ENCODE measurements around the gene RPN2. TPM values are rescaled to one million over a fixed set of nuclear protein-coding genes. Genes with fewer than 3 reads are reported as not detected.

RPN2 gene
- total and polyA plus RNA-seq, 2 donors (not counting 1 experiment from before 2014, with no cell fraction given) = 80.2 to 87.3 TPM

- DNase-seq (no peak), ATAC-seq (ENCODE audit: low read depth) (no peak)
- TF ChIP-seq EZH2 (IDR thresholded peaks at IDR 0.05; ENCODE audit: borderline replicate concordance, insufficient read depth, low read depth, low read length, poor library complexity, severe bottlenecking) (no peak), CTCF (IDR thresholded peaks at IDR 0.05) (no peak)
- Mint-ChIP-seq H3K27ac (no peak overlapping the region), H3K4me3 (no peak overlapping the region), H3K4me1 (peaks cover 26% of the 10 kb centered on the region), H3K27me3 (peaks cover 3% of the 10 kb centered on the region), H3K9me3 (ENCODE audit: insufficient read depth) (no peaks in the 10 kb centered on the region)
- H3K4me2 ChIP-seq (replicated peaks; ENCODE audit: low read depth, low read length, poor library complexity, severe bottlenecking) = no peak overlapping the region
- no peaks in the 10 kb centered on the region for H3K79me2 ChIP-seq (ENCODE audit: control insufficient read depth, insufficient read depth, low read length)
- no peak overlapping the region for H3K27ac ChIP-seq (ENCODE audit: low read length in 2 of 2)
- H4K20me1 ChIP-seq (ENCODE audit: control insufficient read depth, insufficient read depth, low read length, poor library complexity, severe bottlenecking) = no peaks in the 10 kb centered on the region
- no peaks in the 10 kb centered on the region for H3K36me3 ChIP-seq (replicated peaks in 1 of 2; ENCODE audit: control extremely low read depth in 1 of 2, control insufficient read depth in 1 of 2, extremely low read depth in 1 of 2, insufficient read depth in 2 of 2, low read length in 1 of 2)
- intact Hi-C loops (cut with micrococcal nuclease) = no loop called here
- H3K9ac ChIP-seq (ENCODE audit: low read length) = no peak overlapping the region
- H2AFZ ChIP-seq (ENCODE audit: insufficient read depth, low read depth, low read length, poor library complexity, severe bottlenecking) = no peak overlapping the region
- CTCF ChIA-PET = interaction anchor here (1.5 to 9.8 kb wide), 4 partner anchors 10 to 265 kb away, joined by 3 to 161 read pairs (median 18); no protein-coding TSS in a partner anchor
- WGBS (ENCODE audit: insufficient coverage) = 95% methylated on average over 6 of the region's 9 CpGs
- H3K4me3 ChIP-seq (ENCODE audit: control extremely low read depth in 1 of 5, extremely low read depth in 1 of 5, insufficient read depth in 1 of 5, low read depth in 2 of 5, low read length in 4 of 5) = no peak overlapping the region
- no peaks in the 10 kb centered on the region for H3K27me3 ChIP-seq (replicated peaks in 1 of 4; ENCODE audit: control extremely low read depth in 1 of 4, control insufficient read depth in 3 of 4, insufficient read depth in 4 of 4, low read length in 3 of 4)
- H3K9me3 ChIP-seq (ENCODE audit: control extremely low read depth in 1 of 3, control insufficient read depth in 2 of 3, insufficient read depth in 1 of 3, low read length in 2 of 3) = no peaks in the 10 kb centered on the region
- POLR2A ChIA-PET = interaction anchor here (0.6 to 0.7 kb wide), 2 partner anchors 118 to 268 kb away, joined by 3 to 7 read pairs; no protein-coding TSS in a partner anchor
- H3K4me1 ChIP-seq (ENCODE audit: control insufficient read depth in 2 of 2, insufficient read depth in 2 of 2, low read length in 2 of 2) = peaks cover 21 to 28% of the 10 kb centered on the region in 2 donors
Observed at GRCh38 chr20:37266940-37267666, 88.0 kb downstream of the RPN2 start.

- Mint-ChIP-seq H3K27me3 (no peaks in the 10 kb centered on the region), H3K4me1 (peaks cover 27% of the 10 kb centered on the region), H3K4me3 (no peak overlapping the region), H3K27ac (no peak overlapping the region), H3K9me3 (ENCODE audit: insufficient read depth) (no peaks in the 10 kb centered on the region)
- WGBS (ENCODE audit: insufficient coverage) = 92% methylated on average over 12 of the region's 15 CpGs
- Histone ChIP-seq H3K4me2 (replicated peaks; ENCODE audit: low read depth, low read length, poor library complexity, severe bottlenecking) (no peak overlapping the region), H3K9ac (ENCODE audit: low read length) (no peak overlapping the region), H3K79me2 (ENCODE audit: control insufficient read depth, insufficient read depth, low read length) (no peaks in the 10 kb centered on the region), H3K4me3 (ENCODE audit: control extremely low read depth in 1 of 5, extremely low read depth in 1 of 5, insufficient read depth in 1 of 5, low read depth in 2 of 5, low read length in 4 of 5) (no peak overlapping the region), H3K9me3 (ENCODE audit: control extremely low read depth in 1 of 3, control insufficient read depth in 2 of 3, insufficient read depth in 1 of 3, low read length in 2 of 3) (no peaks in the 10 kb centered on the region), H3K36me3 (replicated peaks in 1 of 2; ENCODE audit: control extremely low read depth in 1 of 2, control insufficient read depth in 1 of 2, extremely low read depth in 1 of 2, insufficient read depth in 2 of 2, low read length in 1 of 2) (no peaks in the 10 kb centered on the region), H2AFZ (ENCODE audit: insufficient read depth, low read depth, low read length, poor library complexity, severe bottlenecking) (no peak overlapping the region), H3K27me3 (replicated peaks in 1 of 4; ENCODE audit: control extremely low read depth in 1 of 4, control insufficient read depth in 3 of 4, insufficient read depth in 4 of 4, low read length in 3 of 4) (no peaks in the 10 kb centered on the region), H3K27ac (ENCODE audit: low read length in 2 of 2) (no peak overlapping the region), H4K20me1 (ENCODE audit: control insufficient read depth, insufficient read depth, low read length, poor library complexity, severe bottlenecking) (no peaks in the 10 kb centered on the region), H3K4me1 (ENCODE audit: control insufficient read depth in 2 of 2, insufficient read depth in 2 of 2, low read length in 2 of 2) (peaks cover 21 to 28% of the 10 kb centered on the region in 2 donors)
- intact Hi-C loops (cut with micrococcal nuclease) = no loop called here
- no peak for TF ChIP-seq EZH2 (IDR thresholded peaks at IDR 0.05; ENCODE audit: borderline replicate concordance, insufficient read depth, low read depth, low read length, poor library complexity, severe bottlenecking)
- TF ChIP-seq CTCF (IDR thresholded peaks at IDR 0.05) = no peak
- no peak for ATAC-seq (ENCODE audit: low read depth)
- POLR2A ChIA-PET = interaction anchor here (0.7 kb wide), 1 partner anchor 267 kb away, joined by 7 read pairs; no protein-coding TSS in a partner anchor
- CTCF ChIA-PET = interaction anchor here (0.6 to 9.8 kb wide), 8 partner anchors 9 to 798 kb away, joined by 3 to 161 read pairs (median 14); no protein-coding TSS in a partner anchor
- DNase-seq = no peak
Observed at GRCh38 chr20:37267667-37268313, 88.7 kb downstream of the RPN2 start.

Data from B cell (primary cell).